GM21367 (cell line): ENCODE measurements around the gene MYO9B.

Experiments used
- ATAC-seq: cut with Tn5 transposase; IDR thresholded peaks from one replicate; pipeline ENCODE4 v1.9.1; 2021; ENCODE audit not compliant: unreplicated experiment

Gene MYO9B

DNA sequence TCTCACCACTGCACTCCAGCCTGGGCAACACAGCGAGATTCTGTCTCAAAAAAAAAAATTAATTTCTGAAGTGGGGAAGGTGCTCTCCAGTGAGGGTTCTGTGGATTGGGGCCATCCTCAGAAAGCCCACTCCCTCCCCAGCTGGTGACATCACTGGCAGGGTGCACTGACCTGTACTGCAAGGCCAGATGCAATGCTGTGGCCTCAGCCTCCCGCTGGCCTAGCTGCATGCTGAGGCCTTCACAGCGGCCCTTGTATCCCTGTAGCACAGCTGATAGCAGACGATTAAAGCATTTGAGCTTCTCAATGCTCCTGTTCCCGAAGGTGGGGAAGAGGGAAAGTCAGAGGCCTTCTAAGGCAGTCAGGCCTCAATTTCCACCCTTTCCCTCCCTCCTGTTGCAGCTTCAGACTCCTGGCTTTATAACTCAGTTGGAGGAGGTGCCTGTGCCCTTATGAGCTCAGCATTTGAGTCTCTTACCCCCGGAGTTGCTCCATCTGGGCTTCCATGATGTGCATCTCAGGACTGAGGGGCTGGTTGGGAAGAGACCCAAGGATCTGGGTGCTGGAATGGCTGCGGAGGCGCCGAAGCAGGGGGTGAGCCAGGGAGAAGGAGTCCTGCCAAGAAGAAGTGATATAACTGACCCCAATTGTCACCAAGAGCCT is 183.7 kb downstream of the MYO9B start:
- no peak for ATAC-seq

DNA sequence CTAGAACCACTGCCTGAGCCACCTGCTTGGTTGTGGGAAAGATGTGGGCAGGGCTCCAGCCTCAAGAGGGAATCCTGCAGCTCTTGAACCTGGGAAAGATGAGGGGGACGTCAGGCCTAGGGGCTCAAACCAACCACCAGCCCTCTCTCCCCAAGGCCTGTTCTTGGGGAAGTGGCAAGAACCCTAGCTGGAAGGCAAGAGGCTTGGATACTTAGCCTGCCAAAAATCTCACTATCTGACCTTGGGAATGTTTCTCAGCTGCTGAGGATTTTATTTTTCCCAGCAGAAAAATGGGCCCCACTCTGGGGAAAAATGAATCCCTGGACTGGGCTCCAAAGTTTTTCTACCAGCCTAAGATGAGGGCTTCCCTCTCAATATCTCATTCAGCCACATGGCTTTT is 184.4 kb downstream of the MYO9B start:
- no peak for ATAC-seq

DNA sequence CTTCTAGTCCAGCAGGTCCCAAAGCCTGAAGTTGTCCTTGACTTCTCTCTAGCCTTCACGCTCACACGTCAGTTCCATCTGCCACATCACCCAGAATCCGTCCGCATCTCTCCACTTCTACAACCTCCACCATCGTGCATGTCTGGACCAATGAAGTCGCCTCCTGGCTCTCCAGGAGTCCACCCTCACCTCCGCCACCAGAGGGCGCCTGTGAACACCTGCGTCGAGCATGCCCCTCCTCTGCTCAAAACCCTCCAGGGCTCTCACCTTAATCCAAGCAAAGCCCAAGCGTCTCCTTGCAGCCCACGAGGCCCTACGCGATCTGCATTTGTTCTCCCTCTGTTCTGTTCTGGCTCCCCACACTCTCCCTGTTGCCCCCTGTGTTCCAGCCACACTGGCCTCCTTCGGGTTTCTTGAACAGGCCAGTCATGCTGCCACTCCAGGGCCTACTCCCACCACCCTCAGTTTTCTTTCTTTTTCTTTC is 185.3 kb downstream of the MYO9B start:
- no peak for ATAC-seq

DNA sequence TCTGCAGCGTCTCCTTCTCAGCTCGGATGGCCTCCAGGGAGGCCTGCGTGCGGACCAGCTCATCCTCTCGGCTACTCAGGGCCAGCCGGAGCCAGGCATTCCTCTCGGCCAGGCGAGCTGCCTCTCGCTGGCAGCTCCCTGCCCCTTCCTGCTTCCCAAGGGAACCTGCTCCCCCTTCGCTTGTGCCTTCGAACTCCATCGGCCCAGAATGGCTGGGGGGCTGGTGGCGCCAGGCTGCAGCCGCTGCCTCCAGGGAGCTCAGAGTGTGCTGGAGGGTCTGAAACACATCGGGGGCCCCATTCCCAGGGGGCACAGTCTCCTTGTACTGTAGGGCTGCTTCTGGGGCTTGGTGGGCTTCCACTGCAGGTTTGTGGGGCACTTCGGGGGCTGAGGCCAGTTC is 187.0 kb downstream of the MYO9B start:
- ATAC-seq: no peak
